ENCODE results near the gene PRM1. TPM values are rescaled to one million over a fixed set of nuclear protein-coding genes. Genes with fewer than 3 reads are reported as not detected.
A peak's percentile ranks its signal among the peaks of the same experiment; 100 is the strongest.
"Not testable (repeated sequence)": the region's sequence is repeated elsewhere in the genome, so short reads cannot be mapped to it uniquely, and the experiment has no call there.

PRM1 gene
- total RNA-seq, 5 donors from 2014 or later (not counting 1 experiment from before 2014, with no cell fraction given) = not detected

DNA sequence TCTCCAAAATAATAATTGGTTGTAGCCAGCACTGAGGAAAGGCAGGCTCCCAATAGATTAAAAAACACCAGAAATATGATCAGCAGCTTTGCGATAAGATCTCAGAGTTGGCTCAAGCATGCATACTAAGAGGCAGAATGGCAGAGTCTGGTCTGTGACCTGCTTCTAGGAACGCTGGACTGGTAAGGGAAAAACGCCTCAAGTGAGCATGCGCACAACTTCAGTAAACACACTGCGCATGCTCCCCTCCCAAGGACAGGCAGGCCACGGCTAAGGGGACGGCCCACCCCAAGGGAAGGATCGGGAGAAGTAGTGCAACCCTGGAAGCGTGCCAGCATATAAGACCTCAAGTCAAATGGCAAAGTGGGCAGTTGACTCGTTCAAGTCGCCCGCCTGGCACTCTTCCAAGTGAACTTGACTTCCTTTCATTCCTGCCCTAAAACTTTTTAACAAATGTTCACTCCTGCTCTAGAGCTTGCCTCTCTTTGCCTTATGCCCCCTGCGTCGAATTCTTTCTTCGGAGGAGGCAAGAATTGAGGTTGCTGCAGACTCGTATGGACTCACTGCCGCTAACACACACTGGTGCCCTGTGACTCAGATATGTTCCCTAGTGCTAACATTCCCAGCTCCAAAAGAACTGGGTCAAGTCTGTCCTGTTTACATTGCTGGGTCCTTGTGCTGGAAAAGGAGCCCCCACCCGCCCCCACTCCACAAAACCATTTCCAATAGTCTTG lies 22.4 kb upstream of the PRM1 start:
- ATAC-seq (replicated peaks in 1 of 4) (no peak), DNase-seq (no peak)
- Histone ChIP-seq H3K27me3 (replicated peaks in 1 of 2; ENCODE audit: control insufficient read depth in 2 of 2, extremely low read depth in 1 of 2, insufficient read depth in 2 of 2, low read length in 1 of 2) (peaks cover 0 to 8% of the 10 kb centered on the region in 2 experiments), H3K4me1 (ENCODE audit: control insufficient read depth in 1 of 2, extremely low read depth in 1 of 2, insufficient read depth in 2 of 2, low read length in 2 of 2) (peaks cover 5 to 12% of the 10 kb centered on the region in 2 experiments), H3K9me3 (no peaks in the 10 kb centered on the region), H3K36me3 (ENCODE audit: control insufficient read depth in 2 of 2, extremely low read depth in 1 of 2, insufficient read depth in 1 of 2, low read length in 1 of 2) (no peaks in the 10 kb centered on the region), H3K27ac (ENCODE audit: low read length) (no peak overlapping the region), H3K4me3 (ENCODE audit: control insufficient read depth in 1 of 2, extremely low read depth in 1 of 2, low read length in 1 of 2) (no peak overlapping the region)
- ChIA-PET CTCF (interaction anchor here in 1 of 2 donors (0.5 kb wide), 1 partner anchor 315 kb away, joined by 6 read pairs; no protein-coding TSS in a partner anchor), POLR2A (no interaction called here)
- no peaks in the 10 kb centered on the region for H3K36me3 Mint-ChIP-seq
- H3K27me3 Mint-ChIP-seq = no peaks in the 10 kb centered on the region
- 88% methylated on average over 18 of the region's 18 CpGs for WGBS (ENCODE audit: insufficient coverage)
- no peaks in the 10 kb centered on the region for H3K9me3 Mint-ChIP-seq
- no peak overlapping the region for H3K4me3 Mint-ChIP-seq
- no peak overlapping the region for H3K27ac Mint-ChIP-seq
- H3K4me1 Mint-ChIP-seq = peaks cover 8 to 15% (median 8%) of the 10 kb centered on the region in 3 donors

GRCh38 chr16:11302977-11303376 lies 21.8 kb upstream of the PRM1 start:
- Mint-ChIP-seq H3K4me3 (no peak overlapping the region), H3K27ac (no peak overlapping the region), H3K9me3 (no peaks in the 10 kb centered on the region), H3K4me1 (peaks cover 11 to 17% (median 14%) of the 10 kb centered on the region in 3 donors), H3K36me3 (no peaks in the 10 kb centered on the region), H3K27me3 (no peaks in the 10 kb centered on the region)
- Histone ChIP-seq H3K9me3 (no peaks in the 10 kb centered on the region), H3K36me3 (ENCODE audit: control insufficient read depth in 2 of 2, extremely low read depth in 1 of 2, insufficient read depth in 1 of 2, low read length in 1 of 2) (no peaks in the 10 kb centered on the region), H3K27ac (ENCODE audit: low read length) (no peak overlapping the region), H3K27me3 (replicated peaks in 1 of 2; ENCODE audit: control insufficient read depth in 2 of 2, extremely low read depth in 1 of 2, insufficient read depth in 2 of 2, low read length in 1 of 2) (peaks cover 0 to 7% of the 10 kb centered on the region in 2 experiments), H3K4me1 (ENCODE audit: control insufficient read depth in 1 of 2, extremely low read depth in 1 of 2, insufficient read depth in 2 of 2, low read length in 2 of 2) (peaks cover 11 to 12% of the 10 kb centered on the region in 2 experiments), H3K4me3 (ENCODE audit: control insufficient read depth in 1 of 2, extremely low read depth in 1 of 2, low read length in 1 of 2) (no peak overlapping the region)
- 92% methylated on average over 2 of the region's 4 CpGs for WGBS (ENCODE audit: insufficient coverage)
- ATAC-seq (replicated peaks in 1 of 4) (no peak), DNase-seq (no peak)
- ChIA-PET CTCF (no interaction called here), POLR2A (no interaction called here)

- Mint-ChIP-seq H3K4me1 (peaks cover 20 to 25% (median 25%) of the 10 kb centered on the region in 3 donors), H3K36me3 (no peaks in the 10 kb centered on the region), H3K27me3 (no peaks in the 10 kb centered on the region), H3K9me3 (no peaks in the 10 kb centered on the region), H3K4me3 (no peak overlapping the region), H3K27ac (no peak overlapping the region)
- Histone ChIP-seq H3K27me3 (replicated peaks in 1 of 2; ENCODE audit: control insufficient read depth in 2 of 2, extremely low read depth in 1 of 2, insufficient read depth in 2 of 2, low read length in 1 of 2) (peaks cover 0 to 6% of the 10 kb centered on the region in 2 experiments), H3K4me3 (ENCODE audit: control insufficient read depth in 1 of 2, extremely low read depth in 1 of 2, low read length in 1 of 2) (no peak overlapping the region), H3K36me3 (ENCODE audit: control insufficient read depth in 2 of 2, extremely low read depth in 1 of 2, insufficient read depth in 1 of 2, low read length in 1 of 2) (no peaks in the 10 kb centered on the region), H3K9me3 (no peaks in the 10 kb centered on the region), H3K27ac (ENCODE audit: low read length) (no peak overlapping the region), H3K4me1 (ENCODE audit: control insufficient read depth in 1 of 2, extremely low read depth in 1 of 2, insufficient read depth in 2 of 2, low read length in 2 of 2) (peaks cover 19 to 23% of the 10 kb centered on the region in 2 experiments)
- ChIA-PET CTCF (interaction anchor here in 1 of 2 donors (0.7 kb wide), 1 partner anchor 47 kb away, joined by 4 read pairs; no protein-coding TSS in a partner anchor), POLR2A (no interaction called here)
- WGBS (ENCODE audit: insufficient coverage) = no CpG with 5 or more reads among the region's 4 CpGs
- DNase-seq = no peak
- ATAC-seq (replicated peaks in 1 of 4) = no peak
These were observed 20.7 kb upstream of the PRM1 start for GRCh38 chr16:11301645-11302501.

DNA sequence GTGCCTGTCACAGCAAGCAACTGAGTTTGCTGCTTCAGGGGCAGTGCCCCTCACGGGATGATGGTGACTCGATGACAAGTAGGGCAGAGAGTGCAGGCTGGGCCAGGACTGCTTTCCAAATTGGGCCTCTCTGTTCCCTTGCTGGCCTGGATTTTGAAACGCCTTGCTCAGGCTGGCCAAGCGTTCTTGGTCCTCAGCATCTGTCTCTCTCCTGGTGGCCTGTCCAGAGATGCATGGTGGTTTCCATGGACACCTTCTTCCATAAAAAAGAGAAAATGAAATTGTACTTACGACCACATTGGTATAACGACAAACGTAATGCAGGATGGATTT lies 19.4 kb upstream of the PRM1 start:
- Mint-ChIP-seq H3K27me3 (no peaks in the 10 kb centered on the region), H3K4me3 (no peak overlapping the region), H3K36me3 (no peaks in the 10 kb centered on the region), H3K4me1 (peaks cover 25 to 30% (median 27%) of the 10 kb centered on the region in 3 donors), H3K27ac (no peak overlapping the region), H3K9me3 (no peaks in the 10 kb centered on the region)
- no peak for DNase-seq
- no peak overlapping the region for H3K4me3 ChIP-seq (ENCODE audit: control insufficient read depth in 1 of 2, extremely low read depth in 1 of 2, low read length in 1 of 2)
- no peaks in the 10 kb centered on the region for H3K9me3 ChIP-seq
- CTCF ChIA-PET = no interaction called here
- H3K36me3 ChIP-seq (ENCODE audit: control insufficient read depth in 2 of 2, extremely low read depth in 1 of 2, insufficient read depth in 1 of 2, low read length in 1 of 2) = no peaks in the 10 kb centered on the region
- no peak for ATAC-seq (replicated peaks in 1 of 4)
- H3K27ac ChIP-seq (ENCODE audit: low read length) = no peak overlapping the region
- peaks cover 0 to 12% of the 10 kb centered on the region in 2 experiments for H3K27me3 ChIP-seq (replicated peaks in 1 of 2; ENCODE audit: control insufficient read depth in 2 of 2, extremely low read depth in 1 of 2, insufficient read depth in 2 of 2, low read length in 1 of 2)
- H3K4me1 ChIP-seq (ENCODE audit: control insufficient read depth in 1 of 2, extremely low read depth in 1 of 2, insufficient read depth in 2 of 2, low read length in 2 of 2) = peaks cover 22 to 32% of the 10 kb centered on the region in 2 experiments
- POLR2A ChIA-PET = no interaction called here
- 88% methylated on average over 7 of the region's 7 CpGs for WGBS (ENCODE audit: insufficient coverage)

- POLR2A ChIA-PET = no interaction called here
- Mint-ChIP-seq H3K9me3 (no peaks in the 10 kb centered on the region), H3K4me1 (peaks cover 25 to 30% (median 27%) of the 10 kb centered on the region in 3 donors), H3K4me3 (no peak overlapping the region), H3K36me3 (no peaks in the 10 kb centered on the region), H3K27me3 (no peaks in the 10 kb centered on the region), H3K27ac (no peak overlapping the region)
- CTCF ChIA-PET = no interaction called here
- no peak for DNase-seq
- peaks cover 22 to 32% of the 10 kb centered on the region in 2 experiments for H3K4me1 ChIP-seq (ENCODE audit: control insufficient read depth in 1 of 2, extremely low read depth in 1 of 2, insufficient read depth in 2 of 2, low read length in 2 of 2)
- WGBS (ENCODE audit: insufficient coverage) = no CpG with 5 or more reads among the region's 6 CpGs
- ATAC-seq (replicated peaks in 1 of 4) = no peak
- H3K36me3 ChIP-seq (ENCODE audit: control insufficient read depth in 2 of 2, extremely low read depth in 1 of 2, insufficient read depth in 1 of 2, low read length in 1 of 2) = no peaks in the 10 kb centered on the region
- H3K9me3 ChIP-seq = no peaks in the 10 kb centered on the region
- H3K4me3 ChIP-seq (ENCODE audit: control insufficient read depth in 1 of 2, extremely low read depth in 1 of 2, low read length in 1 of 2) = no peak overlapping the region
- peaks cover 0 to 11% of the 10 kb centered on the region in 2 experiments for H3K27me3 ChIP-seq (replicated peaks in 1 of 2; ENCODE audit: control insufficient read depth in 2 of 2, extremely low read depth in 1 of 2, insufficient read depth in 2 of 2, low read length in 1 of 2)
- H3K27ac ChIP-seq (ENCODE audit: low read length) = no peak overlapping the region
These were observed 18.9 kb upstream of the PRM1 start for GRCh38 chr16:11299865-11300559.

GRCh38 chr16:11298950-11299547 lies 17.9 kb upstream of the PRM1 start:
- H3K36me3 ChIP-seq (ENCODE audit: control insufficient read depth in 2 of 2, extremely low read depth in 1 of 2, insufficient read depth in 1 of 2, low read length in 1 of 2); H3K9me3 Mint-ChIP-seq; POLR2A ChIA-PET; H3K27me3 Mint-ChIP-seq; H3K4me3 ChIP-seq (ENCODE audit: control insufficient read depth in 1 of 2, extremely low read depth in 1 of 2, low read length in 1 of 2); H3K36me3 Mint-ChIP-seq; H3K9me3 ChIP-seq; H3K27ac ChIP-seq (ENCODE audit: low read length): not testable (repeated sequence)
- Mint-ChIP-seq H3K27ac (peak overlapping the region; percentile 40 to 83), H3K4me1 (peaks cover 25 to 30% (median 28%) of the 10 kb centered on the region in 3 donors), H3K4me3 (peak overlapping the region in 1 of 3 donors; percentile 75)
- DNase-seq (peak in 3 of 35 experiments; percentile 13 to 19 (median 14)), ATAC-seq (replicated peaks in 1 of 4) (peak in 1 of 4 experiments; percentile 25)
- 77% methylated on average over 7 of the region's 13 CpGs for WGBS (ENCODE audit: insufficient coverage)
- CTCF ChIA-PET = interaction anchor here in 1 of 2 donors (0.6 to 1.1 kb wide), 3 partner anchors 38 to 334 kb away, joined by 3 to 4 read pairs (median 3); partner anchors contain the start of gene SOCS1
- Histone ChIP-seq H3K27me3 (replicated peaks in 1 of 2; ENCODE audit: control insufficient read depth in 2 of 2, extremely low read depth in 1 of 2, insufficient read depth in 2 of 2, low read length in 1 of 2) (peaks cover 0 to 10% of the 10 kb centered on the region in 2 experiments), H3K4me1 (ENCODE audit: control insufficient read depth in 1 of 2, extremely low read depth in 1 of 2, insufficient read depth in 2 of 2, low read length in 2 of 2) (peaks cover 22 to 32% of the 10 kb centered on the region in 2 experiments)
